Activated T-cell treated with anti-CD3 and anti-CD28 coated beads, Interleukin-2, amount 50 U/mL, for 24 hours (primary cell): ENCODE data around the gene ZNF821.

Experiments used
- DNase-seq: peaks from one replicate; pipeline ENCODE4 v3.0.0-alpha.2; 2020
- H3K27ac Mint-ChIP-seq: 2 replicates; pipeline ENCODE4 v1.8.0; 2020; ENCODE audit warnings: mild to moderate bottlenecking, mixed read lengths
- H3K27me3 Mint-ChIP-seq: 2 replicates; pipeline ENCODE4 v1.8.0; 2020; ENCODE audit warnings: mixed read lengths
- H3K36me3 Mint-ChIP-seq: 2 replicates; pipeline ENCODE4 v1.8.0; 2020; ENCODE audit warnings: low read depth, mixed read lengths
- H3K4me1 Mint-ChIP-seq: 2 replicates; pipeline ENCODE4 v1.8.0; 2020; ENCODE audit warnings: low read depth, mixed read lengths
- H3K4me3 Mint-ChIP-seq: 2 replicates; pipeline ENCODE4 v1.8.0; 2020; ENCODE audit warnings: mild to moderate bottlenecking, moderate library complexity, mixed read lengths
- H3K9me3 Mint-ChIP-seq: 2 replicates; pipeline ENCODE4 v1.8.0; 2020; ENCODE audit warnings: mixed read lengths

Gene ZNF821

GRCh38 chr16:71859762-71860521 is 24.0 kb downstream of the ZNF821 start:
- H3K4me1 Mint-ChIP-seq: peaks cover 32% of the 10 kb centered on the region
- H3K36me3 Mint-ChIP-seq: peaks cover 66% of the 10 kb centered on the region
- peak overlapping the region; percentile 44 for H3K27ac Mint-ChIP-seq
- no peak for DNase-seq
- H3K4me3 Mint-ChIP-seq: no peak overlapping the region
- no peaks in the 10 kb centered on the region for H3K9me3 Mint-ChIP-seq
- no peaks in the 10 kb centered on the region for H3K27me3 Mint-ChIP-seq

DNA sequence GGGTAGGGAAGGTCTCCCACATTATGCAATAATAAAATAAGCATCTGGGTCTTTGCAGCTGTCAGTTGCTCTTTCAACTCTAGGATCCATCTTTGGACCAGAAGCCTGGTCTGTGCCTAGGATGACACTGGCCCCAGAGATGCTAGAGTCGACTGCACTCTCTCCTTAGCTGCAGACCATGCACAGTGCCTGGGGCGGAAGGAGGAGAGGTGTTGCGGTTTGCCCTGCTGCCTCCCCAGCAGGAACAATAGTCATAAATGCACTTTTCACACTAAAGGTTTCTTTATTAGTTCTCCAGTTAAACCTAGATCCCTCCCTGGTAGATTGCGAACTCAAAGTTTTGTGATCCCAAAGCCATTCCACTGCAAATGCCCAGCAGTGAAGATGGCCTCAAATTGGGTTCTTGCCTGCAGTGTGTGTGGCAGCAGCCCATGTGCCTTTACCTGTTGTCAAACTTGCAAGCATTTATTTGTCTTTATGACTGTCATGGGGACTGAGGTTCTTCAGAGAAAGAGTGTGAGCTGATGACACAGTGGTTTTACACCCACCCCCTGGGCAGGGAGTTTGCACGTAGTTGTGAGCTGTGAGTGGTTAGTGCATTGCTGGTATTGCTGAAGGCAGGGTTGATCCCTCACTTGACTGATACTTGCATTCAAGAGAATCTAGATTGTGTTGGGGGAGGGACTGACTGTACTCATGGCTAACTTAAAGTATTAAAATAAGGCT is 27.9 kb downstream of the ZNF821 start:
- DNase-seq: peak; percentile 38
- H3K27ac Mint-ChIP-seq: peak overlapping the region; percentile 88

DNA sequence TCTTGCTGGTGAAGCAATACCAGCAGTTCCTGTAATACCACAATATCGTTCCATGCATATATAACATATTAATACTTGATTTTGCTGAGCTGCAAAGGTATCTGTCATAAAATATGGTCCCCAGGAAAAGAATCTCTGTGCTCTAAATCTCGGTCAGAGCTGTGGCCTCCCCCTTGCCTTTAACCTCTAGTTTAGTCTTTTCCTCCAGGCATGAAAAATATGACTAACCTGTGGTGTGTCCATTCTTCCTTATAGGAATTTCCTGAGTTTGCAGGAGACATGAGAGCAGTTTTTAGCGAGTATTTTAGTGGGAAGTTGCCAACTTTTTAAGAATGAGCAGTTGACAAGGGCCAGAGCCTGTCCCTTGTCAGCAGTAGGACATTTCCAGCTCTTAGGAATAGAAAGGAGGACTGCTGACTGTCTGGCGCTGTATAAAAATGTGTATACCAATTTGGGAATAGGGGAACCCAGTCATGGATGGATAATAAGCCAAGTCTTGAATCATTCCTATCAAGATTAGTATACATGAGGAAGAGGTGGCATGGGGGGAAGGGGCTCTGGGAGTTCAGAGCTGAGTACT is 29.5 kb downstream of the ZNF821 start:
- Mint-ChIP-seq H3K9me3 (no peaks in the 10 kb centered on the region), H3K27me3 (no peaks in the 10 kb centered on the region), H3K27ac (peak overlapping the region; percentile 50), H3K4me1 (peaks cover 60% of the 10 kb centered on the region), H3K36me3 (peaks cover 86% of the 10 kb centered on the region), H3K4me3 (no peak overlapping the region)
- no peak for DNase-seq

More for the DNA sequence above, 27.9 kb downstream of the ZNF821 start:
- no peaks in the 10 kb centered on the region for H3K27me3 Mint-ChIP-seq
- peaks cover 81% of the 10 kb centered on the region for H3K36me3 Mint-ChIP-seq
- no peaks in the 10 kb centered on the region for H3K9me3 Mint-ChIP-seq
- peaks cover 58% of the 10 kb centered on the region for H3K4me1 Mint-ChIP-seq
- H3K4me3 Mint-ChIP-seq: no peak overlapping the region

DNA sequence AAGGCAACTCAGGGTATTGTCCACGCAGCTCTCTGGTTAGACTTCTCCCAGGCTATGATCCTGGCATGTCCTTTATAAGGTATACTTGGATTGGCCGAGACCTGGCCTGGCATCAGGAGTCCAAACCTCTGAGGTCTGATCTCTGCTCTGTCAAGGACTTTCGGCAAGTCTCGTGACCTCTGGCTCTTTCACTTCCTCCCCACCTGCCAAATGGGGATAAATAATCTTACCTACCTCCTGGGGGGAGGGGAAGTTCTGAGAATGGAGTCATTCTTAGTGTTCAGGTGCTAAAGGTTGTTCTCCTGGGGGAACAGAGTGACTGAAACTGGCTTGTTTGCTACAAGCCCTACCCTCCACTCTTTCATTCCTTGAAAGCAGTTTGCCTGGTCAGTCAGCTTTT is 30.6 kb downstream of the ZNF821 start:
- peaks cover 86% of the 10 kb centered on the region for H3K36me3 Mint-ChIP-seq
- peak overlapping the region; percentile 42 for H3K27ac Mint-ChIP-seq
- H3K27me3 Mint-ChIP-seq: no peaks in the 10 kb centered on the region
- no peak overlapping the region for H3K4me3 Mint-ChIP-seq
- H3K9me3 Mint-ChIP-seq: no peaks in the 10 kb centered on the region
- no peak for DNase-seq
- peaks cover 62% of the 10 kb centered on the region for H3K4me1 Mint-ChIP-seq

DNA sequence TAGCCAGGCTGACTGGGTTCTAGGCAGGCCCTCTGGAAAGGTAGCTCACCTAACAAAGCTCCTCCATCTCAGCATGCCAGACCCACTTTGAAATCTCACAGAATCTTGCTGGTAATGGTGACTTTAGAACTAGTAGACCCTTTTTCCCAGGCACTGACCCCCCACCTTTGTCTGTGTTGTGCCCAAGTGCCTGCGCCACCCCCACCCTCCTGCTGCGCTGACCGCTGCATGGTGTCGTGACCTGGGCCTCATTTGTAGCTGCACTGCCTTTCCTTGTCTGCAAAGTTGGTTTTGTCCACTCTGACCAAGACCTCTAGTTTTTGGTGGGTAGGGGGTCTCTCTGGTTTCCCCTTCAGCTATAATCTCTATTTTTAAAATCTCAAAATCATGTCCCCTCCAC is 31.4 kb downstream of the ZNF821 start:
- H3K4me3 Mint-ChIP-seq: no peak overlapping the region
- no peaks in the 10 kb centered on the region for H3K27me3 Mint-ChIP-seq
- H3K4me1 Mint-ChIP-seq: peaks cover 70% of the 10 kb centered on the region
- no peak for DNase-seq
- H3K36me3 Mint-ChIP-seq: peaks cover 88% of the 10 kb centered on the region
- H3K27ac Mint-ChIP-seq: peak overlapping the region; percentile 45
- no peaks in the 10 kb centered on the region for H3K9me3 Mint-ChIP-seq

GRCh38 chr16:71852158-71852557 is 31.8 kb downstream of the ZNF821 start:
- Mint-ChIP-seq H3K4me1 (peaks cover 71% of the 10 kb centered on the region), H3K27ac (peak overlapping the region; percentile 45), H3K9me3 (no peaks in the 10 kb centered on the region), H3K27me3 (no peaks in the 10 kb centered on the region), H3K36me3 (peaks cover 87% of the 10 kb centered on the region), H3K4me3 (no peak overlapping the region)
- no peak for DNase-seq

DNA sequence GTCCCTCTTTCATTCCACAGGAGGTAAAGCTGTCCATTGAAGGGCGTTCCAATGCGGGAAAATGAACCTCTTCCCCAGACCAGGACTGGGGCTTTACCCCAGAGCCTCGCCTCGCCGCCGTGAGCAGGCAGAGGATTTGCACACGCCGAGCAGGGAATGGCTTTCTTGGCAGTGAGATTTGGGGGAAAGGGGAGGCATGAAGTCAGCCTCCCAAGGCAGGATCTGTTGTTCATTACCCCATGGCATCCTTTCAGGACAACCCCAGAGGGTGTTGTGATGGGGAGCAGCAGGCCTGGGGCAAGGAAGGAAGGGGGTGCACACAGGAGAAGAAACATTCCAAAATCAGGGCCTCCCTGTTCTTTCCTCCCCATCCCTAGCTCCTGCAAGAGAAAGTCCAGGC is 32.2 kb downstream of the ZNF821 start:
- peak overlapping the region; percentile 45 for H3K27ac Mint-ChIP-seq
- peaks cover 72% of the 10 kb centered on the region for H3K4me1 Mint-ChIP-seq
- no peak overlapping the region for H3K4me3 Mint-ChIP-seq
- no peaks in the 10 kb centered on the region for H3K27me3 Mint-ChIP-seq
- H3K36me3 Mint-ChIP-seq: peaks cover 87% of the 10 kb centered on the region
- H3K9me3 Mint-ChIP-seq: no peaks in the 10 kb centered on the region
- DNase-seq: no peak

- H3K27me3 Mint-ChIP-seq: no peaks in the 10 kb centered on the region
- H3K4me3 Mint-ChIP-seq: no peak overlapping the region
- H3K27ac Mint-ChIP-seq: no peak overlapping the region
- DNase-seq: no peak
- H3K36me3 Mint-ChIP-seq: peaks cover 72% of the 10 kb centered on the region
- H3K4me1 Mint-ChIP-seq: peaks cover 55% of the 10 kb centered on the region
- H3K9me3 Mint-ChIP-seq: no peaks in the 10 kb centered on the region
These were observed 35.4 kb downstream of the ZNF821 start for GRCh38 chr16:71848622-71849021.

- no peak for DNase-seq
- Mint-ChIP-seq H3K9me3 (no peaks in the 10 kb centered on the region), H3K36me3 (peaks cover 57% of the 10 kb centered on the region), H3K27me3 (no peaks in the 10 kb centered on the region), H3K4me1 (peaks cover 54% of the 10 kb centered on the region), H3K27ac (peak overlapping the region; percentile 90), H3K4me3 (peak overlapping the region; percentile 93)
These were observed 36.9 kb downstream of the ZNF821 start for GRCh38 chr16:71847096-71847495.

DNA sequence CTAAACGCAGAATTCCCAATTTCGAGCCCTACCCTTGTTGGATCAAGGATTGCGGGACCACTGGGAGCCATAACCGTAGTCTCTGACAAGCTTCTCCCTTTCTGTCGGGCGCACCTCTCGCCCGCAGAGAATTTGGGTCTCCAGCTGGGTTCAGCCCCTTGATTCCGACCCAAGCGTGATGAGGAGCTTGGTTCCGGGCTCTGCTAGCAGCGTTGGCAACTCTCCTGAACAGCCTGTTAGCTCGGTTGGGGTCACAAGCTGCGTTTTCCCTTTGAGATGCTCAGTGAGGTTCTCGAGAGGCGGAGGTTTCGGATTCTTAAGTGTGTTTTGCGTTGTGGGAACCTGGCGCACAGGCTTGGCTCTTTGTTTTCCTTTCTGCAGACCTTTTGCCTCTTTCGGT is 37.6 kb downstream of the ZNF821 start:
- Mint-ChIP-seq H3K27me3 (no peaks in the 10 kb centered on the region), H3K9me3 (no peaks in the 10 kb centered on the region), H3K36me3 (peaks cover 51% of the 10 kb centered on the region), H3K27ac (peak overlapping the region; percentile 90), H3K4me3 (peak overlapping the region; percentile 93), H3K4me1 (peaks cover 51% of the 10 kb centered on the region)
- no peak for DNase-seq

DNA sequence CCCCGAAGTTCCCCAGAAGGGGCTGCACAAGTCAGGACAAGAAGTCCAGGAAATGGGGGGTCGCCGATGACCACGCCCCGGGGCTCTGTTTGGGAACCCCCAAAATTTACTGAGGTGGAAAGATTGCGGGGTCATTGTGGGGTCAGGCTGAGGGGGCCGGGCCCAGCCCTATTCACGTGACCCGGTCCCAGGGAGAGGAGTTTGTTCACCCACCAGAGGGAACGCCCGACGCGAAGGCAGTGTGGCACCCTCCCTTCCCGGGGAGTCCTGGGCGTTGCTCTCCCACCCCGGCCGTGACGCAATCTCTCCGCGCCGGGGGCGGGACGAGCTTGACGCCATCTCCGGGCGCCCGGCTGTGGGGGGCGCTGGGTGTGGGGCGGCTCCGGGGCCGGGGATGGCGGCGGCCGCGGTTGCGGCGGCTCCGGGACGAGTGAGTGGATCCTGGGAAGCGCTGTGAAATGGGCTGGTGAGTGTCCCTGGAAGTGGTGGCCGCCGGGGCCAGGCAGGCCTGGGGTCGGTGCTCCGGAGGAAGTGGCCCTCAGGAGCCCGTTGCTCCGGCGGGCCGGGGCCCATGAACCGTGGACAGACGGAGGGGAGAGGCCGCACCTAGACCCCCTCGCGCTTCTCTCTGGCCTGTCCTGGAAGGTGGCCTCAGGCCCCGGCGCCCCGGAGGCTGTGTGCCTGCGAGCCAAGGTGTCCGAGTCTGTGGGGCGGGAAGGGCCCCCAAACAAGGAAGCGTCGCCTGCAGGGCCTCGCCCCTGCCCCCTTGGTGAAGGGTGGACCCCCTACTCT is 38.1 kb downstream of the ZNF821 start, which contains the start of gene ATXN1L:
Gene ATXN1L (plus strand): TSS at position 338 of the 792 bp plus-strand sequence. CDS start 3,765 bp downstream, outside the sequence.
- peak; percentile 98 for DNase-seq
- Mint-ChIP-seq H3K27ac (peak within 1 kb of the TSS; percentile 96), H3K36me3 (peaks cover 45% of the 10 kb centered on the region), H3K27me3 (no peaks in the 10 kb centered on the region), H3K4me1 (peaks cover 50% of the 10 kb centered on the region), H3K9me3 (no peaks in the 10 kb centered on the region), H3K4me3 (peak within 1 kb of the TSS; percentile 93)

DNA sequence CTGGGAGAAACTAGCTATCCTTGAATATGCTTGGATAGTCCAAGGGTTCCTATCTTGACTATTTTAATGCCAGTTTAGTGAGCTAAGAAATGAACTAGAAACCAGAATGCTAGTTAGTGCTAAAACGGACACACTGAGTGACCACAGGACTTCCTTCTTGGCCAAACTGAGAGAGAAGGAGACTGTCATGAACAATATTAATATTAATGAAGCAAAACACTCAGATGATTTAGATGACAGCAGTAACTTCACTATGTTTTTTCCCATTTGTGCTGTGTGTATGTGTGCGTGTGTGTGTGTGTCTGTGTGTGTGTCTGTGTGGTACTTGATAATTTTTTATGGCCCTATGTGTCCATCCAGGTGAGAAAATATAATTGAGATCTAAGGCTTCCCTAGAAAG is 40.4 kb downstream of the ZNF821 start:
- H3K27ac Mint-ChIP-seq: no peak overlapping the region
- H3K27me3 Mint-ChIP-seq: no peaks in the 10 kb centered on the region
- H3K4me3 Mint-ChIP-seq: no peak overlapping the region

DNA sequence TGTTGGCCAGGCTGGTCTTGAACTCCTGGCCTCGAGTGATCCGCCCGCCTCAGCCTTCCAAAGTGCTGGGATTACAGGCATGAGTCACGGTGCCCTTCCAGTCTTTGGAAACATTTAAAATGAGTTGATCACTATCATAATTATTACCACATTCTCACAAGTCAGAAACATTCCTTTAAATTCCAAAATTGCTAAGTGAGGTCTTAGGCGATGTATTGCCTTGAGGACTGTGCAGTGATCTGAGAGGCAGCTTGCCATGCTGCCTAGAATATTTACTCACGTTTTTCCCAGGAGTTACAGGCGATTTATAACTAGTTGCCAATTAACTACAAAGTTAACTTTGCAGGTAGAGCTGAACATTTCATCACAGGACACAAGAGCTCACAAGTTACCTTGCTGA is 43.9 kb downstream of the ZNF821 start:
- H3K36me3 Mint-ChIP-seq: no peaks in the 10 kb centered on the region
- no peak overlapping the region for H3K27ac Mint-ChIP-seq
- peaks cover 20% of the 10 kb centered on the region for H3K4me1 Mint-ChIP-seq
- H3K9me3 Mint-ChIP-seq: no peaks in the 10 kb centered on the region
- H3K27me3 Mint-ChIP-seq: no peaks in the 10 kb centered on the region
- no peak overlapping the region for H3K4me3 Mint-ChIP-seq
- DNase-seq: no peak

More for the DNA sequence above, 40.4 kb downstream of the ZNF821 start:
- Mint-ChIP-seq H3K9me3 (no peaks in the 10 kb centered on the region), H3K36me3 (peaks cover 22% of the 10 kb centered on the region), H3K4me1 (peaks cover 46% of the 10 kb centered on the region)
- DNase-seq: no peak

- Mint-ChIP-seq H3K36me3 (no peaks in the 10 kb centered on the region), H3K27ac (no peak overlapping the region), H3K4me3 (no peak overlapping the region), H3K27me3 (no peaks in the 10 kb centered on the region), H3K9me3 (no peaks in the 10 kb centered on the region), H3K4me1 (peaks cover 6% of the 10 kb centered on the region)
- DNase-seq: no peak
These were observed 46.8 kb downstream of the ZNF821 start for GRCh38 chr16:71837150-71837549.
